Measurements from ENCODE around the gene CCDC32. TPM values are rescaled to one million over a fixed set of nuclear protein-coding genes. Genes with fewer than 3 reads are reported as not detected.

The CCDC32 gene
- total RNA-seq = 16.8 and 22.9 TPM in 2 replicates

GRCh38 chr15:40564591-40565332, at the start of gene CCDC32:
TSS of gene CCDC32 (minus strand) at chr15:40565042. CDS start at chr15:40563015, 2,027 bp downstream.

GRCh38 chr15:40593588-40594428, 29.0 kb upstream of the CCDC32 start, which contains the start of gene KNL1:
TSS of gene KNL1 (plus strand) at chr15:40594249. CDS start at chr15:40602932, 8,683 bp downstream.

GRCh38 chr15:40569129-40569953, 4.5 kb upstream of the CCDC32 start, which contains the start of gene RPUSD2:
TSS of gene RPUSD2 (plus strand) at chr15:40569299. CDS start at chr15:40569338, 39 bp downstream.

Other genes with a start within 250 kb of the CCDC32 start
- 14.7 and 15.4 TPM in 2 replicates for gene INAFM2, start 241.3 kb downstream of the CCDC32 start, total RNA-seq
- 3.9 and 8.0 TPM in 2 replicates for gene CCDC9B, start 224.1 kb downstream of the CCDC32 start, total RNA-seq
- not detected in 2 replicates for gene PHGR1, start 214.0 kb downstream of the CCDC32 start, total RNA-seq
- gene DISP2, start 206.8 kb downstream of the CCDC32 start, total RNA-seq = 0.94 and 1.4 TPM in 2 replicates
- gene KNSTRN, start 182.3 kb downstream of the CCDC32 start, total RNA-seq = 32.8 and 79.5 TPM in 2 replicates
- 19.7 and 25.9 TPM in 2 replicates for gene IVD, start 159.2 kb downstream of the CCDC32 start, total RNA-seq
- 10.1 and 12.2 TPM in 2 replicates for gene BAHD1, start 124.1 kb downstream of the CCDC32 start, total RNA-seq
- 7.9 and 8.6 TPM in 2 replicates for gene CHST14, start 94.1 kb downstream of the CCDC32 start, total RNA-seq
- 13.4 and 18.7 TPM in 2 replicates for gene RPUSD2, start 4.3 kb upstream of the CCDC32 start, total RNA-seq
- 9.7 and 23.4 TPM in 2 replicates for gene KNL1, start 29.2 kb upstream of the CCDC32 start, total RNA-seq
- gene RAD51, start 130.1 kb upstream of the CCDC32 start, total RNA-seq = 4.2 and 15.0 TPM in 2 replicates
- 13.6 and 18.5 TPM in 2 replicates for gene RMDN3, start 190.2 kb upstream of the CCDC32 start, total RNA-seq
- gene GCHFR, start 199.0 kb upstream of the CCDC32 start, total RNA-seq = 7.1 and 14.5 TPM in 2 replicates
- gene C15orf62, start 204.9 kb upstream of the CCDC32 start, total RNA-seq = not detected in 2 replicates
- gene ZFYVE19, start 242.0 kb upstream of the CCDC32 start, total RNA-seq = 40.8 and 42.6 TPM in 2 replicates
- 23.6 and 70.7 TPM in 2 replicates for gene DNAJC17, start 242.4 kb upstream of the CCDC32 start, total RNA-seq

Data from hair follicular keratinocyte (primary cell).